Activated CD4-positive, alpha-beta T cell treated with anti-CD3 and anti-CD28 coated beads for 24 hours (primary cell): ENCODE data around the gene CYP2A13.
"Not testable (repeated sequence)": the region's sequence is repeated elsewhere in the genome, so short reads cannot be mapped to it uniquely, and the experiment has no call there.

Source experiments
- DNase-seq, 2 donors: peaks; one replicate each; pipeline ENCODE4 v3.0.0-alpha.2; 2020; ENCODE audit warnings: low read depth in 2 of 2

Gene CYP2A13

GRCh38 chr19:41120929-41121911 lies 33.0 kb downstream of the CYP2A13 start:
- not testable (repeated sequence) for DNase-seq

GRCh38 chr19:41122846-41123245 lies 34.6 kb downstream of the CYP2A13 start:
- DNase-seq, result not testable (repeated sequence)

- DNase-seq, result no peak
These were observed 35.6 kb downstream of the CYP2A13 start for GRCh38 chr19:41123716-41124294.

- DNase-seq, result peak in 1 of 2 donors; percentile 22
These were observed 38.5 kb downstream of the CYP2A13 start for GRCh38 chr19:41126765-41127203.

- not testable (repeated sequence) for DNase-seq
These were observed 39.1 kb downstream of the CYP2A13 start for GRCh38 chr19:41127362-41127761.

GRCh38 chr19:41127801-41128300 lies 39.6 kb downstream of the CYP2A13 start:
- peak; percentile 44 to 72 for DNase-seq

GRCh38 chr19:41128692-41129091 lies 40.4 kb downstream of the CYP2A13 start:
- DNase-seq, result no peak

- no peak for DNase-seq
These were observed 42.9 kb downstream of the CYP2A13 start for GRCh38 chr19:41131186-41131585.

- no peak for DNase-seq
These were observed 45.0 kb downstream of the CYP2A13 start for GRCh38 chr19:41133260-41133659.

- no peak for DNase-seq
These were observed 46.4 kb downstream of the CYP2A13 start for GRCh38 chr19:41134616-41135015.

GRCh38 chr19:41135390-41136384 lies 47.4 kb downstream of the CYP2A13 start:
- DNase-seq, result peak in 1 of 2 donors; percentile 38

- DNase-seq, result no peak
These were observed 48.6 kb downstream of the CYP2A13 start for GRCh38 chr19:41136636-41137455.

- DNase-seq, result peak; percentile 78 to 88
These were observed 56.2 kb downstream of the CYP2A13 start for GRCh38 chr19:41144403-41144802.
